Measurements from ENCODE around the gene CACNA1B.

CACNA1B gene

GRCh38 chr9:138007918-138008841, 130.6 kb downstream of the CACNA1B start:
- DNase-seq (ENCODE audit: low spot score) = peak; percentile 24
- TF ChIP-seq CTCF (IDR thresholded peaks at IDR 0.05; ENCODE audit: borderline replicate concordance, control extremely low read depth, extremely low read depth, insufficient read depth, missing control alignments) = no peak
- in situ Hi-C loops (cut with MboI; ENCODE audit: low sequenced_read_pairs, unreplicated experiment) = no loop called here

- in situ Hi-C loops (cut with MboI; ENCODE audit: low sequenced_read_pairs, unreplicated experiment) = no loop called here
- no peak for DNase-seq (ENCODE audit: low spot score)
- TF ChIP-seq CTCF (IDR thresholded peaks at IDR 0.05; ENCODE audit: borderline replicate concordance, control extremely low read depth, extremely low read depth, insufficient read depth, missing control alignments) = no peak
Observed at GRCh38 chr9:138009016-138009802, 131.6 kb downstream of the CACNA1B start.

GRCh38 chr9:138009803-138010690, 132.5 kb downstream of the CACNA1B start:
- in situ Hi-C loops (cut with MboI; ENCODE audit: low sequenced_read_pairs, unreplicated experiment) = no loop called here
- DNase-seq (ENCODE audit: low spot score) = no peak
- TF ChIP-seq CTCF (IDR thresholded peaks at IDR 0.05; ENCODE audit: borderline replicate concordance, control extremely low read depth, extremely low read depth, insufficient read depth, missing control alignments) = no peak

GRCh38 chr9:138010861-138011260, 133.3 kb downstream of the CACNA1B start:
- TF ChIP-seq CTCF (IDR thresholded peaks at IDR 0.05; ENCODE audit: borderline replicate concordance, control extremely low read depth, extremely low read depth, insufficient read depth, missing control alignments) = no peak
- in situ Hi-C loops (cut with MboI; ENCODE audit: low sequenced_read_pairs, unreplicated experiment) = no loop called here
- DNase-seq (ENCODE audit: low spot score) = no peak

GRCh38 chr9:138011951-138012500, 134.4 kb downstream of the CACNA1B start:
- no peak for DNase-seq (ENCODE audit: low spot score)
- no peak for TF ChIP-seq CTCF (IDR thresholded peaks at IDR 0.05; ENCODE audit: borderline replicate concordance, control extremely low read depth, extremely low read depth, insufficient read depth, missing control alignments)
- in situ Hi-C loops (cut with MboI; ENCODE audit: low sequenced_read_pairs, unreplicated experiment) = no loop called here
